Nephron (organoid): ENCODE data around the gene DPH5.
A peak's percentile ranks its signal among the peaks of the same experiment; 100 is the strongest.
"Not testable (repeated sequence)": the region's sequence is repeated elsewhere in the genome, so short reads cannot be mapped to it uniquely, and the experiment has no call there.

Source experiments
- H3K27ac Mint-ChIP-seq, 3 experiments: 2 replicates each; pipeline ENCODE4 v1.8.0; 2020; ENCODE audit warnings: mixed read lengths in 3 of 3, mild to moderate bottlenecking in 2 of 3, moderate library complexity in 1 of 3
- H3K27me3 Mint-ChIP-seq: 2 replicates; pipeline ENCODE4 v1.8.0; 2021; ENCODE audit warnings: low read depth, mild to moderate bottlenecking, moderate library complexity, mixed read lengths
- H3K36me3 Mint-ChIP-seq: 2 replicates; pipeline ENCODE4 v1.8.0; 2020; ENCODE audit warnings: low read depth, mixed read lengths
- H3K4me1 Mint-ChIP-seq: 2 replicates; pipeline ENCODE4 v1.8.0; 2020; ENCODE audit warnings: mixed read lengths
- H3K4me3 Mint-ChIP-seq, 3 experiments: 2 replicates each; pipeline ENCODE4 v1.8.0; 2020; ENCODE audit warnings: mild to moderate bottlenecking in 3 of 3, mixed read lengths in 3 of 3, moderate library complexity in 2 of 3
- H3K9me3 Mint-ChIP-seq: 2 replicates; pipeline ENCODE4 v1.8.0; 2020; ENCODE audit warnings: mixed read lengths
- TF ChIP-seq, protein P1 (sequence below), 3 experiments: fragments of 200-600 bp; sonication (generic); IDR thresholded peaks; one replicate each; pipeline ENCODE4 v1.5.0; 2021; ENCODE audit warnings: antibody characterized with exemption in 3 of 3; ENCODE audit not compliant: unreplicated experiment in 3 of 3

The DPH5 gene

GRCh38 chr1:101025657-101026429 lies at the start of gene DPH5:
DPH5 (minus strand) TSS chr1:101025784; CDS start chr1:101025443, 341 bp downstream.
- Mint-ChIP-seq H3K36me3 (peaks cover 11% of the 10 kb centered on the region), H3K9me3 (no peaks in the 10 kb centered on the region), H3K4me3 (peak within 1 kb of the TSS; percentile 92 to 96 (median 95)), H3K27me3 (no peaks in the 10 kb centered on the region), H3K4me1 (peaks cover 19% of the 10 kb centered on the region), H3K27ac (peak within 1 kb of the TSS; percentile 91 to 98 (median 97))
- TF ChIP-seq, protein P1, sequence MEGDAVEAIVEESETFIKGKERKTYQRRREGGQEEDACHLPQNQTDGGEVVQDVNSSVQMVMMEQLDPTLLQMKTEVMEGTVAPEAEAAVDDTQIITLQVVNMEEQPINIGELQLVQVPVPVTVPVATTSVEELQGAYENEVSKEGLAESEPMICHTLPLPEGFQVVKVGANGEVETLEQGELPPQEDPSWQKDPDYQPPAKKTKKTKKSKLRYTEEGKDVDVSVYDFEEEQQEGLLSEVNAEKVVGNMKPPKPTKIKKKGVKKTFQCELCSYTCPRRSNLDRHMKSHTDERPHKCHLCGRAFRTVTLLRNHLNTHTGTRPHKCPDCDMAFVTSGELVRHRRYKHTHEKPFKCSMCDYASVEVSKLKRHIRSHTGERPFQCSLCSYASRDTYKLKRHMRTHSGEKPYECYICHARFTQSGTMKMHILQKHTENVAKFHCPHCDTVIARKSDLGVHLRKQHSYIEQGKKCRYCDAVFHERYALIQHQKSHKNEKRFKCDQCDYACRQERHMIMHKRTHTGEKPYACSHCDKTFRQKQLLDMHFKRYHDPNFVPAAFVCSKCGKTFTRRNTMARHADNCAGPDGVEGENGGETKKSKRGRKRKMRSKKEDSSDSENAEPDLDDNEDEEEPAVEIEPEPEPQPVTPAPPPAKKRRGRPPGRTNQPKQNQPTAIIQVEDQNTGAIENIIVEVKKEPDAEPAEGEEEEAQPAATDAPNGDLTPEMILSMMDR (IDR thresholded peaks at IDR 0.05; ENCODE audit: unreplicated experiment in 3 of 3), result no peak

DNA sequence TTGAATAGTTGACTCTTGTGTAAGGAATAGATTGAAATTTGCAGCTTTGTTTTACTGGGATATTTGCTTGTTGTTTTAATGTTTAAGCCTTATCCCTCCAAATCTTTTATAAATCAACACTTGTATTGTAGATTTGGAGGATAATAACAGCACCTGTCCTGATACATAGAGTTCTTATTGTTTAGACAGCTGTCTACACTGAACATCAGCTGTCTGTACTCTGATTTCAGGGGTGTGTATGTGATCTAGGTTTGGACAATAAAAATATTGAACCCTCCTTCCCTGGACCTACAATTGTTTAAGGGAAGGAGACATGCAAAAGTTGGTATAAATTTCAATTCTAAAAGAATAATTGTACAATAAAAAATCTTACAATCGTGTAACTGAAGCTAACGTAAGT lies 48.3 kb upstream of the DPH5 start:
- H3K4me1 Mint-ChIP-seq, result peaks cover 6% of the 10 kb centered on the region
- TF ChIP-seq, protein P1 (IDR thresholded peaks at IDR 0.05; ENCODE audit: unreplicated experiment in 3 of 3), result no peak
- peaks cover 2% of the 10 kb centered on the region for H3K36me3 Mint-ChIP-seq
- no peaks in the 10 kb centered on the region for H3K27me3 Mint-ChIP-seq
- H3K9me3 Mint-ChIP-seq, result no peaks in the 10 kb centered on the region
- H3K4me3 Mint-ChIP-seq, result no peak overlapping the region
- H3K27ac Mint-ChIP-seq, result no peak overlapping the region

DNA sequence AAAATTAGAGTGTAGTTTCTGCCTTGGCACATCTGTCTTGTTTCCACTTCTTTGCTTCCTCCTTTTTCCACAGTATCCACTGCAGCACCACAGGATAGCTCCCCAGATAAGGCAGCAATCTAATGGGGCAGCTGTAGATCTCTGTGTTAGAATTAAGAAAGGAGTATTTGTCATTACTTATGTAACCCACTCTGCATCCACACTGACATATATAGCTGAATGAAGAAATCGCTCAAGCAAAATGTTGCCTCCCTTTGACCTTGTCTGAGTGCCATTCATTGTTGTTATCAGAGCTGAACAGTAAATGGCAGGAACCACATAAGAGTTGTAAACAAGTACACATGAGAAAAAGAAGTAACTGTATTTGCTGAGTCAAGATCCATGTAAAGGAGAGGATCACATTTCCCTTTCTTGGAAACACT lies 45.9 kb upstream of the DPH5 start:
- no peak overlapping the region for H3K4me3 Mint-ChIP-seq
- H3K27ac Mint-ChIP-seq, result no peak overlapping the region
- no peaks in the 10 kb centered on the region for H3K27me3 Mint-ChIP-seq
- TF ChIP-seq, protein P1 (IDR thresholded peaks at IDR 0.05; ENCODE audit: unreplicated experiment in 3 of 3), result no peak
- H3K4me1 Mint-ChIP-seq, result peaks cover 6% of the 10 kb centered on the region
- no peaks in the 10 kb centered on the region for H3K9me3 Mint-ChIP-seq
- H3K36me3 Mint-ChIP-seq, result no peaks in the 10 kb centered on the region

- Mint-ChIP-seq H3K27ac (peak overlapping the region in 1 of 3 experiments; percentile 25), H3K36me3 (no peaks in the 10 kb centered on the region), H3K4me3 (no peak overlapping the region), H3K4me1 (peaks cover 6% of the 10 kb centered on the region), H3K27me3 (no peaks in the 10 kb centered on the region), H3K9me3 (no peaks in the 10 kb centered on the region)
- TF ChIP-seq, protein P1 (IDR thresholded peaks at IDR 0.05; ENCODE audit: unreplicated experiment in 3 of 3), result no peak
Measured at GRCh38 chr1:101069158-101069557, 43.6 kb upstream of the DPH5 start.

DNA sequence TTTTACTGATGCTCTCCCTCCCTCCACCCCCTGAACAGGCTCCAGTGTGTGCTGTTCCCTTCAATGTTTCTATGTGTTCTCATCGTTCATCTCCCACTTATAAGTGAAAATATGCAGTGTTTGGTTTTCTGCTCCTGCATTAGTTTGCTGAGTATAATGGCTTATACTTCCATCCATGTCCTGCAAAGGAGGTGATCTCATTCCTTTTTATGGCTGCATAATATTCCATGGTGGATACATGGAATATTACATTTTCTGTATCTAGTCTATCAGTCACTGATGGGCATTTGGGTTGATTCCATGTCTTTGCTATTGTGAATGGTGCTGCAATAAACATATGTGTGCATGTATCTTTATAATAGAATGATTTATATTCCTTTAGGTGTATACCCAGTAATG lies 41.4 kb upstream of the DPH5 start:
- H3K36me3 Mint-ChIP-seq, H3K4me3 Mint-ChIP-seq, H3K27ac Mint-ChIP-seq, H3K27me3 Mint-ChIP-seq, H3K4me1 Mint-ChIP-seq, H3K9me3 Mint-ChIP-seq: not testable (repeated sequence)

DNA sequence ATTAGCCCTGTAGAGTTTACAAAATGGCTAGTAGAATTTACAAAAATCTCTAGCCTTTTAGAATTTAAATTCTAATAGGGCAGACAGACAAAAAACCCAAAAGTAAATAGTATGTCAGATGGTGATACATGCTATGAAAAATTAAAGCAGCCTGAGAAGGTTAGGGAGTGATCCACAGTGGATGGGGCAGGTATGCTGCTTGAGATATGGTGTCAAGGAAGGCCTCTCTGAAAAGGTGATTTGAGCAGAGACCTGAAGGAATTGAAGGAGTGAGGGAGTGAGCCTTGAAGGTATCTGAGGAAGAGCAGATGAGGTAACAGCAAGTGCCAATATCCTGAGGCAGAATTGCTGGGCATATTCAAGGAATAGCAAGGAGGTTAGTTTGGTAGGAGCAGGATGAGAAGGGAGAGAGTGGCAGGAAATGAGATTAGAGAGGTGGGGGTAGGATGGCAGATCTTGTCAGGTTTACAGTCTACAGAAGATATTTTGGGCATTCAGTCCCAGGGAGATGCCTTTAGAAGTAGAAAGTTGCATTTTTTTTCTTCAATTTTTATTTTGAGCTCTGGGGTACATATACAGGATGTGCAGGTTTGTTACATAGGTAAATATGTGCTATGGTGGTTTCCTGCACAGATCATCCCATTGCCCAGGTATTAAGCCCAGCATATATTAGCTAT lies 40.8 kb upstream of the DPH5 start:
- Mint-ChIP-seq H3K4me1 (peaks cover 3% of the 10 kb centered on the region), H3K9me3 (no peaks in the 10 kb centered on the region), H3K4me3 (no peak overlapping the region), H3K36me3 (no peaks in the 10 kb centered on the region), H3K27ac (no peak overlapping the region), H3K27me3 (no peaks in the 10 kb centered on the region)
- TF ChIP-seq, protein P1 (IDR thresholded peaks at IDR 0.05; ENCODE audit: unreplicated experiment in 3 of 3), result no peak
